Motor neuron (in vitro differentiated cells): Measurements from ENCODE around the gene SLC25A13. TPM values are rescaled to one million over a fixed set of nuclear protein-coding genes. Genes with fewer than 3 reads are reported as not detected.

Experiments used
- ATAC-seq, 8 experiments: fragments of 200-7000 bp; cut with Tn5 transposase; replicated peaks in 6 of 8; 2 replicates each; pipeline ENCODE4 v1.8.0; 2021; ENCODE audit warnings: mild to moderate bottlenecking in 8 of 8, moderate library complexity in 8 of 8
- H3K27ac ChIP-seq, 2 donors: fragments of 250-450 bp; sonication (Bioruptor Pico); 2 replicates each; pipeline ENCODE4 v1.9.0; 2021; ENCODE audit warnings: antibody characterized with exemption in 2 of 2, mild to moderate bottlenecking in 2 of 2, moderate library complexity in 1 of 2
- H3K4me1 ChIP-seq, 2 donors: fragments of 250-450 bp; sonication (Bioruptor Pico); replicated peaks in 1 of 2; 2 replicates each; pipeline ENCODE4 v1.6.1; 2021; ENCODE audit warnings: antibody characterized with exemption in 2 of 2, mild to moderate bottlenecking in 2 of 2, moderate library complexity in 1 of 2
- H3K4me3 ChIP-seq, 5 donors: fragments of 250-450 bp; sonication (Bioruptor Pico); 2 replicates each; pipeline ENCODE4 v1.9.0; 2021; ENCODE audit warnings: antibody characterized with exemption in 5 of 5, mild to moderate bottlenecking in 5 of 5, moderate library complexity in 4 of 5
- WGBS, 10 experiments: fragments of 450-650 bp; shearing (Covaris generic); methylation state at CpG; one replicate each; pipeline ENCODE4 v1.0.0; 2022; 5-methylcytosine and 5-hydroxymethylcytosine counted together
- in situ Hi-C, 9 experiments: fragments of 400-800 bp; cut with MboI; loops; one replicate each; pipeline ENCODE4 v1.15.0; 2021; ENCODE audit warnings: low sequenced_read_pairs in 9 of 9, low pct_unique_long_range_greater_than_20kb in 2 of 9; ENCODE audit not compliant: unreplicated experiment in 9 of 9
- total RNA-seq, 8 experiments: library from RNA; unstranded; fragments of 300-600 nt; gene quantifications; 2 replicates each; pipeline versions ENCODE4 v1.2.3 to v1.2.4, GENCODE V29; 2022

SLC25A13 gene
- total RNA-seq, 8 experiments from 2014 or later = 18.1 to 46.9 (median 29.1) TPM

GRCh38 chr7:96224685-96225084, 97.2 kb downstream of the SLC25A13 start:
- ATAC-seq = peak in 1 of 8 experiments; percentile 41
- in situ Hi-C loops = loop anchor here in 1 of 9 experiments (25.0 kb wide), 1 partner anchor 312 kb away; no protein-coding TSS in a partner anchor
- WGBS, 10 experiments = 80 to 100% (median 90%) methylated on average over 1 of the region's 1 CpG; no CpG with 5 or more reads in 4 of the 10 experiments
- no peaks in the 10 kb centered on the region for H3K4me1 ChIP-seq
- H3K4me3 ChIP-seq = no peak overlapping the region
- no peak overlapping the region for H3K27ac ChIP-seq

DNA sequence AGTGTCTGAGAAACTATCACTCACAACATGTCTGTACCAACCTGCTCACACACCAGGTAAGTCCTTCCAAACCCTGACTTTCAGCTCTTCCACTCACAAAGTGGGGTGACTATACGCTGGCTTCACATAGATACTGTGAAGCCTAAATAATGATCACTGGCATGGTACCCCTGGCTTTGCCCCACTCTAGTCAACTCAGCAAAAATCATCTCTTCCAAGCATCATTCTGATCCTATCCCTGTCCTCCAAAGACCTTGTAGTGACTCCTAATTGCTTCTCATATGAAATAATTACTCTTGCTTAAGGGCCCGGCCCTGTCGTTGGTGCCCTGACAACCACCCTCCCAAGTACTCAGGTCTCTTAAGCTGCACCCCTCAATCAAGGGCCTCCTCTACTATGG, 97.8 kb downstream of the SLC25A13 start:
- ATAC-seq = no peak
- Histone ChIP-seq H3K4me1 (no peaks in the 10 kb centered on the region), H3K27ac (no peak overlapping the region), H3K4me3 (no peak overlapping the region)
- 33 to 100% (median 88%) methylated on average over 1 to 2 of the region's 3 CpGs; no CpG with 5 or more reads in 4 of the 10 experiments for WGBS, 10 experiments
- in situ Hi-C loops = loop anchor here in 1 of 9 experiments (25.0 kb wide), 1 partner anchor 312 kb away; no protein-coding TSS in a partner anchor

GRCh38 chr7:96221888-96222287, 100.0 kb downstream of the SLC25A13 start:
- no peak overlapping the region for H3K4me3 ChIP-seq
- WGBS, 10 experiments = 94 to 100% (median 97%) methylated on average over 2 to 5 of the region's 5 CpGs; no CpG with 5 or more reads in 1 of the 10 experiments
- H3K27ac ChIP-seq = no peak overlapping the region
- in situ Hi-C loops = loop anchor here in 1 of 9 experiments (25.0 kb wide), 1 partner anchor 310 kb away; no protein-coding TSS in a partner anchor
- ATAC-seq = no peak
- no peaks in the 10 kb centered on the region for H3K4me1 ChIP-seq

- ATAC-seq = peak in 3 of 8 experiments; percentile 56 to 91 (median 89)
- no peak overlapping the region for H3K4me3 ChIP-seq
- 14 to 100% (median 71%) methylated on average over 1 of the region's 1 CpG; no CpG with 5 or more reads in 5 of the 10 experiments for WGBS, 10 experiments
- in situ Hi-C loops = loop anchor here in 1 of 9 experiments (25.0 kb wide), 1 partner anchor 307 kb away; no protein-coding TSS in a partner anchor
- H3K27ac ChIP-seq = no peak overlapping the region
- H3K4me1 ChIP-seq = no peaks in the 10 kb centered on the region
These were observed 102.3 kb downstream of the SLC25A13 start for GRCh38 chr7:96219378-96220130.

DNA sequence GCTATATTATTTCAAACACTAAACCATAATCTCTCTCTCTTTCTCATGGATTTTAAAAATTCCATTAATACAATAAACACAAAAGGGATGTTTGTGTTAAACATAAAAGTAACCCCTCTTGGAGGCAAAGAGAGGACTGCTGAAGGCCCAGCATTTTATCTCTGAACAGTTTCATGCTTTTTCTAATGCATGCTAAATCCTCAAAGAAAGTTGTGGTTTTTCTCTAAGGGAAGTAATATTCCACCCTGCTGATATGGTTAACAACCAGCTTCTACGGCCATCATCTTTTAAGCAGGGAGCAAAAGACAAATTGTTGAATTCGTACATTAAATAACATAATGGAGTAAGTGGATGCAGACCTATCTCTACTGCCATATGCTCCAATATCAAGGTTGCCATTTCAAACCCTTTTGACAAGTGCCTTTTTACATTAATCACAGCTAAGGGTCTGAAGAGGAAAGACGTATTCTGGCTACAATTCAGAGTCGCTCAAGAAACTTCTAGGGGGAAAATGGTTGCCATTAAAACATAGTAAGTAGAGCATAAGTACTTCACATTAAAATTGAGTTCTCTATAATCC, 103.1 kb downstream of the SLC25A13 start:
- no peak for ATAC-seq
- in situ Hi-C loops = loop anchor here in 1 of 9 experiments (25.0 kb wide), 1 partner anchor 306 kb away; no protein-coding TSS in a partner anchor
- no peaks in the 10 kb centered on the region for H3K4me1 ChIP-seq
- whole genome bisulfite sequencing, 10 experiments = 39 to 100% (median 73%) methylated on average over 1 to 4 of the region's 4 CpGs; no CpG with 5 or more reads in 2 of the 10 experiments
- H3K4me3 ChIP-seq = no peak overlapping the region
- no peak overlapping the region for H3K27ac ChIP-seq

DNA sequence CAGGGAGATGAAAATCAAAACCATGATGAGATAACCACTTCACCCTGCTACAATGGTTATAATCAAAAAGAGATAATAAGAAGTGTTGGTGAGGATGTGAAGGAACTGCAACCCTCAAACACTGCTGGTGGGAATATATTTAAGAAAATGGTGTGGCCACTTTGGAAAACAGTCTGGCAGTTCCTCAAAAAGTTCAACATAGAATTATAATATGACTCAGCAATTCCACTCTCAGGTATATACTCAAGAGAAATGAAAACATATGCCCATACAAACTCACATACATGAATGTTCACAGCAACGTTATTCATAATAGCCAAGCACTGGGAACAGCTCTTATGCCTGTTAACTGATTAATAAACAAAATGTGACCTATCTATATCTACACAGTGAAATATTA, 104.8 kb downstream of the SLC25A13 start:
- Histone ChIP-seq H3K4me3 (no peak overlapping the region), H3K27ac (no peak overlapping the region), H3K4me1 (no peaks in the 10 kb centered on the region)
- ATAC-seq = no peak
- WGBS, 10 experiments = 100% methylated on average over 1 of the region's 1 CpG; no CpG with 5 or more reads in 6 of the 10 experiments
- in situ Hi-C loops = loop anchor here in 1 of 9 experiments (25.0 kb wide), 1 partner anchor 305 kb away; no protein-coding TSS in a partner anchor

GRCh38 chr7:96216373-96216772, 105.5 kb downstream of the SLC25A13 start:
- Histone ChIP-seq H3K27ac (no peak overlapping the region), H3K4me1 (peaks cover 0 to 3% of the 10 kb centered on the region in 2 donors), H3K4me3 (no peak overlapping the region)
- ATAC-seq = no peak
- 79 to 100% (median 95%) methylated on average over 1 to 7 of the region's 7 CpGs for WGBS, 10 experiments
- in situ Hi-C loops = loop anchor here in 1 of 9 experiments (25.0 kb wide), 1 partner anchor 304 kb away; no protein-coding TSS in a partner anchor

DNA sequence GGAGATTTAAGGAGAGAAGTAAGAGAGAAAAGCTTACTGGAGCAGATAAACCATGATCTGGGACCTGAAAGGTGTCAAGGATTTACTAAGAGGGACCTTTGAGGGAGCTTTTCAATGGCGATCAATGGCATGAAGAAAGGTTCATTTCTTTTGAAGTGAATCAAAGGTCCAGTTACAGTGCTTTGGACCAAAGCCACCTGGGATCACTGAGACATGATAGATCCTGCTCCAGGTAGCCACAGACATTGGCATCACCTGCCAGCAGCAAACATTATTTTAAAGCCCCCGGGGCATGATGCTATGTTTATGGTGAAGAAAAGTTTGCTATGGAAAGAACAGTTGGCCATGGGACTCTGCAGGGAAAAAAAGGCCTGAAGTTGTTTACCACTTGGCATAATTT, 109.4 kb downstream of the SLC25A13 start:
- WGBS, 10 experiments = 79 to 100% (median 97%) methylated on average over 1 to 2 of the region's 2 CpGs; no CpG with 5 or more reads in 2 of the 10 experiments
- H3K4me1 ChIP-seq = peaks cover 0 to 3% of the 10 kb centered on the region in 2 donors
- ATAC-seq = no peak
- in situ Hi-C loops = loop anchor here in 1 of 9 experiments (25.0 kb wide), 1 partner anchor 300 kb away; no protein-coding TSS in a partner anchor
- no peak overlapping the region for H3K4me3 ChIP-seq
- H3K27ac ChIP-seq = no peak overlapping the region

DNA sequence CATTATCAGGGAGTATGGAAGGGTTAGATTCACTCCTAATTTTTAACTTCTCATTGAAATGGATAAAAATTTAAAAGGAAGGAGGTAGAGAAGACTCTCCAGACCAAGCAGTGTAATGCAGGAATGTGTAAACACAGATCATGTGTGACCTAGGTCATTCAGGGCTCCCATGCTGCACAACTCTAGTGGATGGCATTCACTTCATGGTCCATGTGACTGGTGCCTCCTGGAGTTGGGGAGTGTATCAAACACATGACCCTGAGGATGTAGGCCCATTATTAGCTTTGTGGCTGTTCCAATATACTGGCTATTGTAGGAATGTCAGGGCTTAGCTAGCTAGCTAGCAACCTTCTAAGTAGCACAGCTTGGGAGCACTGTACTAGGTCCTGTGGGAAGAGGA, 109.9 kb downstream of the SLC25A13 start:
- no peak overlapping the region for H3K27ac ChIP-seq
- ATAC-seq = peak in 3 of 8 experiments; percentile 18 to 63 (median 29)
- peaks cover 0 to 3% of the 10 kb centered on the region in 2 donors for H3K4me1 ChIP-seq
- in situ Hi-C loops = loop anchor here in 1 of 9 experiments (25.0 kb wide), 1 partner anchor 300 kb away; no protein-coding TSS in a partner anchor
- no peak overlapping the region for H3K4me3 ChIP-seq

- 80 to 100% (median 100%) methylated on average over 1 to 2 of the region's 2 CpGs; no CpG with 5 or more reads in 2 of the 10 experiments for WGBS, 10 experiments
- Histone ChIP-seq H3K27ac (no peak overlapping the region), H3K4me3 (no peak overlapping the region), H3K4me1 (no peaks in the 10 kb centered on the region)
- ATAC-seq = no peak
- in situ Hi-C loops = loop anchor here in 1 of 9 experiments (25.0 kb wide), 1 partner anchor 293 kb away; no protein-coding TSS in a partner anchor
These were observed 116.2 kb downstream of the SLC25A13 start for GRCh38 chr7:96205665-96206064.

GRCh38 chr7:96204601-96205000, 117.3 kb downstream of the SLC25A13 start:
- in situ Hi-C loops = loop anchor here in 1 of 9 experiments (25.0 kb wide), 1 partner anchor 292 kb away; no protein-coding TSS in a partner anchor
- ATAC-seq = no peak
- Histone ChIP-seq H3K4me1 (no peaks in the 10 kb centered on the region), H3K27ac (no peak overlapping the region), H3K4me3 (no peak overlapping the region)
- WGBS, 10 experiments = 77 to 100% (median 98%) methylated on average over 1 to 3 of the region's 3 CpGs; no CpG with 5 or more reads in 2 of the 10 experiments

DNA sequence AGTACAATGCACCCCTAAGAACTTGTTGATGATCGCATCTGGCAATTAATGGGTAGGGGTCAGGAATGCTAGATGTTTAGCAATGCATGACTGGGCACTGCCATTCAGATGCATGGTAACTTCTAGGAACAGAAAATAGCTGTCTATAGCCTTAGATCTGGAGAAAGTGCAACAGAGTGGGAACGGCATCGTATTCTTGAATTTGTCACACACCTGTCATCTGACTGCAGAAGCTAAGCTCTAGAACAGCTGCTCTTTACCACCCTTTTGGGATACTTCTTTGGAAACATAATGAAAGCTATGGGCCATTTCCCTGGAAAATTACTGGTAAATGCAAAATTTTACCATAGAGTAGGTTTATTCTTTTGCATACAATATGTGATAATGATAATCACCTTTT, 118.1 kb downstream of the SLC25A13 start:
- Histone ChIP-seq H3K4me3 (no peak overlapping the region), H3K27ac (no peak overlapping the region), H3K4me1 (no peaks in the 10 kb centered on the region)
- 44 to 100% (median 78%) methylated on average over 1 to 3 of the region's 3 CpGs; no CpG with 5 or more reads in 3 of the 10 experiments for WGBS, 10 experiments
- ATAC-seq = no peak
- in situ Hi-C loops = loop anchor here in 1 of 9 experiments (25.0 kb wide), 1 partner anchor 291 kb away; no protein-coding TSS in a partner anchor
